GM21723 (cell line): ENCODE results near the gene MYO1G.

Experiments used
- ATAC-seq: cut with Tn5 transposase; IDR thresholded peaks from one replicate; pipeline ENCODE4 v1.9.1; 2021; ENCODE audit warnings: mild to moderate bottlenecking, moderate library complexity; ENCODE audit not compliant: unreplicated experiment

Gene MYO1G

DNA sequence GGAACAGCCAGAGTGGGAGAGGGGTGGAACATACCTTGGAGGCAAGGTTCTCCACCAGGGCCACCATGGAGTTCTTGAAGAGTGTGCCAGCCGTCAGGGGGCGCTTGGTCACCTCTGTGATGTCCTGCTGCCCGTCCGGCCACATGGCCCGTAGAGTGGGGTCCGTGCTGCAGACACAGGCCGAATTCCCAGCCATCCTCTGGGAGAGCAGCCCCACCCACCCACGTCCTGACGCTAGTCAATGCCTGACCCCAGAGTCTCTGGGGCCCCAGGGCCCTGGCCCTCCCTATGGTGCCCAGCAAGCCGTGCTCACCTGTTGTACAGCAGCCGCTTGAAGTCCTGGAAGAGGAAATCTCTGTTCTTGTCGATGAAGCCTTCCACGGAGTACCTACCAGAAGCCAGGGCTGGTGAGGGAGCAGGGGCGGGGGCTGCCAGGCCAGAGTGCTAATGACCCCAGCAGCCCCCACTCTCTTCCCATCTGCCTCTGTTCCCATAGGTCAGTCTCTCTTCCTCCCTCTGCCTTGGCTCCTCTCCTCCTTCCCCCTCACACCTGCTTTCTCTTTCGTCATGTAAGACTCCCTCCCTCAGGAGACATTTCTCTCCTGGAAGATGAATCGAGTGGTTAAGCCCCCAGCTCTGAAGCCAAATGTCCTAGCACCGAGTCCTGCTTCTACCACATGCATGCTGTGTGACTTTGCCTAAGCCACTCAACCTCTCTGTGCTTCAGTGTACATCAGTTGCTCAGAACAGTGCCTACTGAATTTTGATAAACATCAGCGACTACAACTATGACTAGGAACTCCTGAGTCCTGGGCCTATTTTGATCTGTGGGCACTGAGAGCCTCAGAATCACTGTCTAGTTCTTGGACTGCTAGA lies 11.0 kb downstream of the MYO1G start:
- no peak for ATAC-seq

GRCh38 chr7:44966731-44967538 lies 11.9 kb downstream of the MYO1G start:
- ATAC-seq, result no peak

DNA sequence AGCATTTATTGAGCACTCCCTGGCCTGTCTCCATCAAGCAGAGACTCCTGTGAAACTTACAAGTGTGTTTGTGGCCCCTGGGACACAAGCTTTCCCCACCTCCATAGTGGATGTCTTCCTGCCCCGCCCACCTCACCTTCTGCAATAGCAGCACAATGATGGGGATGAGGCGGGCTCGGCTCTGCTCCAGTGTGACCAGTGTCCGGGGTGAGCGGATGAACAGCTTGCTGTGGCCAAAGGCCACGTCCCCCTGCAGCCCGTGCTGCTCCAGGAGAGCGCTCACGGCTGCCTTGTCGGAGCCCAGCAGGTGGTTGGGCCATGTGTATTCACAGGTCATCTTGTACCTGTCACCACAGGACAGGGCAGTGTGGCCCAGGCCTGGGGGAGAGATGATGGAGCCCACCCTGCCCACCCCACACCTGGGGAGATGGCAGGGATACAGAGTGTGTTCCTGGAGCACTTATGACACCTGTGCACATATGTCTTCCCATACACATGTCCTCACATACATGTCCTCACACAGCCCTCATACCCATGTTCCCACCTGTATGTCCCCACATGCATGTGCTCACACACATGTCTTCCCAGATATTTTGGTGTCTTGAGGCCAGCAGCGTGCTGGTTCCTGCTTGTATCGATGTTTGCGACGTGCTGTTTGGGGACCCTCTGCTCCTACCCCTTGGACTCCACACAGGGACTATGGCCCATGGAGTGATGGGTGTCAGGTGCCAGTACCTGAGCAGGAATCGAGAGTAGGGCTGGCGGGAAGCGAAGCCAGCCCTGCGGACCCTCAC lies 12.7 kb downstream of the MYO1G start:
- ATAC-seq, result no peak

- no peak for ATAC-seq
Measured at GRCh38 chr7:44965441-44965903, 13.3 kb downstream of the MYO1G start.

DNA sequence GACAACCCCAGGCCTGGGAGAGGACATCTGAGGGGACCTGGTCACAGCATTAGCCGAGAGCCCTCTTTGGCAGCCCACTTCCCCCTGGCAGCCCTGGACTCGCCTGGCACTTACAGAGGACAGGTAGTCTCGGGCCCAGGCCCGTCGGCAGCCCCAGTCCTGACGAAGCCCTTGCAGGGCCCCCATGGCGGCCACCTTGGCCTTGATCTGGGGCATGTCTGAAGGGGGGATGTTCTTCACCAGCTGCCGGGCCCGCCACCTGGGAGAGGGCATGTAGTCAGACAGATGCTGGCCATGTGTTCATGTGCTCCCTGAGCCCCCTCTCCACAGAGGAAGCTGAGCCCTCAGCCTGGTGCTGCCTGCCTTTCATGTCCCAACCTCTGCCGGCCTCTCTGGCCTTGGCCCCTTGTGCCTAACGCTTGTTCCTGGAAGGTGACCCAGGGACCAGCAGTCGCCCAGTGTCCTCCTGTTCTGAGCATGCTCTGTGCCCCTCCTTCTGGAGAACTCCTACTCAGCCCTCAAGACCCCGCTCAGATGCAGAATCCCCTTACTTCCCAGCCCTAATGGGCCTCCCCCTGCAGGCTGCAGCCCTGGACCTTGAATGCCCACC lies 13.9 kb downstream of the MYO1G start:
- no peak for ATAC-seq

- no peak for ATAC-seq
Measured at GRCh38 chr7:44964384-44964830, 14.4 kb downstream of the MYO1G start.

DNA sequence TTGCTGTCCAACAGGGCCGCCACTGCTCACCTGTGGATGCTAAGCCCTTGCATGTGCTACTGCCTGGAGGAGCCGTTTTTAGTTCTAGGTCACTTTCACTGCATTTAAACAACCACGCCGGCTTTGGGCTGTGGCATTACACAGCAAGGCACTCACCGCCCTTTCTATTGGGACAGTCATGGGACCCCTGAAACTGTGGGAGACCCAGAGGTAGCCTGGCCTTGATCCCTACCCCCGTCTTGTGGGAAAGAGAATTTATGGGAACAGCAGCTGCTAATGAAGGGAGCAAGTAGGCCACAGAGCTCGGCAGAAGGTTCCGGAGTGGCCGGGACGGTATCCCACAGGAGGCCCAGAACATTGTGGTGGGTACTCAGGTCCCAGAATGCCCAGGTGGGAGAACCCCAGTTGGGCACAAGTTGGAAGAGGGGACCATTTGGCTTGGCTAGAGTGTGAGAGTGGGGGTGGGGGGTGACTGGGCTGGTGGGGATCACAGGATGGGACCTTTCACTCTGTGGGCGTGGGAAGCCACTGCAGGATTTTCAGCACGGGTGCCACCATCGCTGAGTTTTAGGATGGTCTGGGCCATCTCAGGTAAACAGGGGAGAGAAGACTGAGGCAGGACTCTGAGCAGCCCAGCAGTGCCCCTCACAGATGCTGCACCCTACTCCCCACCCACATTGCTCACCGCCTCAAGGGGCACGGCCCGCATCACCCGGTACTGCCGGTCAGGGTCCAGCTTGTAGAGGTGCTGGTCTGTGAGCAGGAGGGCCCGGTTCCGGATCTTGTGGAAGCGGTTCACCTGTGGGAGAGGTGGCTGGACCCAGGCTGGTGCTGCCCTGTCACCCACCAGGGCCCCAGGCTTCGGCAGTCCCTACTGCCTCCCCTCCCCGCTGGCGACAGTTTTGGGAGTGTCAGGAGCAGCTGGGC lies 15.2 kb downstream of the MYO1G start:
- no peak for ATAC-seq

DNA sequence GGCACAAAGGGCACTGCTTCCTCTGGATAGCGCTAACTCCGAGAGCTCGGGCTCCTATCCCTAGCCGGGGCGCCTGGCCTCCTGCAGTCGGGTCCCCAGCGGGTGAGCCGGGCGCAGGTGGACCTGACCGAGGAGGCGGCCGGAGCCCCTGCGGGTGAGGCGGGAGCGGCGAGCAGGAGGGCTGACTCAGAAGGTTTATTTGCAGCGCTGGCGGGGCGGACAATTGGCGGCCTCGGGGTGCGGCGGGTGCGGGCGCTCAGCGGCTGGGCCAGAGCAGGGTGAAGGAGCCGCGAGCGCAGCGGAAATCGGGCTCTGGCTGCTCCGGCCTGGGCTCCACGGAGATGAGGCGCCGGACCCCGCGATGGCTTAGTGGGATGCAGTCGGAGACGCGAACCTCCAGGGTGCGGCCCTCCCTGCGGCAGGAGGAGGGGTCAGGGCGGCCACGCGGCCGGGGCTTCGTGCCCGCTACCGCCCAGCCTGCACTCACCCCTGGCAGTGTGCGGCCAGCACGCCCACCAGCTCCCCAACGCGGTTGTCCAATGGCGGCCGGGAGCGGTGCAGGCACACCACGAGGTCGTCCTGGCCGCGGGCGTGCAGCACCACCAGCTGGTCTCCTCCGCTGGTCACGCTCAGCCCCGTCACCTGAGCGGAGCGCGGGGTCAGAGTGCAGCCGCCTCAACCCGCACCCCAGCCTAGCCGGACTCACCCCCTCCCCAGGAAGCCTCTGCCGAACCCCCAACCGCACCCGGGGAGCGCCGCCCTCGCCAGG lies 16.1 kb downstream of the MYO1G start:
- ATAC-seq, result no peak

DNA sequence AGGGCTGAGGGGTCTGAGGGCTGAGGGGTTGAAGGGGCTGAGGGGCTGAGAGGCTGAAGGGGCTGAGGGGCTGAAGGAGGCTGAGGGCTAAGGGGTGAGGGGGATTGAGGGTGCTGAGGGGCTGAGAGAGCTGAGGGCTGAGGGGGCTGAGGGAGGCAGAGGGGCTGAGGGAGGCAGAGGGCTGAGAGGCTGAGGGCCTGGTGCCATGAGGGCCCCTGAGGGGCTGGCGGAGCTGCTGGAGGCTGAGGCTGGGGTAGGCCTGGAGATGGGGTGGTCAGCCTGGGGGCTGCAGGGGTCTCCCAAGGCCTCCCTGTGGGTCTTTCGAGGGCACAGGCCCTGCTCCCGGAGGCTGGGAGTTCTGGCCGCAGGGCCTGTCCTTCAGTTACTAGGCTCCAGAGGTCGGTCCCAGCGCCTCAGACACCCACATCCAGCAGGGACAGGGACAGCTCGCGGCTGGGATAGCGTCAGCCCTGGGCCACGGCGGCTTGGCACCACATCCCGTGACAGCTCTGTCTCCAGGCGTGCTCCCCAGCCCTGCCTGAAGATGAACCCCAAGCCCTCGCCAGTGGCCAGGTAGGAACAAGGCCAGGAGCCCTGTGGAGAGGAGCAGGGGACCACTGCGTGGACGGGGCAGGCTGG lies 16.9 kb downstream of the MYO1G start:
- no peak for ATAC-seq

DNA sequence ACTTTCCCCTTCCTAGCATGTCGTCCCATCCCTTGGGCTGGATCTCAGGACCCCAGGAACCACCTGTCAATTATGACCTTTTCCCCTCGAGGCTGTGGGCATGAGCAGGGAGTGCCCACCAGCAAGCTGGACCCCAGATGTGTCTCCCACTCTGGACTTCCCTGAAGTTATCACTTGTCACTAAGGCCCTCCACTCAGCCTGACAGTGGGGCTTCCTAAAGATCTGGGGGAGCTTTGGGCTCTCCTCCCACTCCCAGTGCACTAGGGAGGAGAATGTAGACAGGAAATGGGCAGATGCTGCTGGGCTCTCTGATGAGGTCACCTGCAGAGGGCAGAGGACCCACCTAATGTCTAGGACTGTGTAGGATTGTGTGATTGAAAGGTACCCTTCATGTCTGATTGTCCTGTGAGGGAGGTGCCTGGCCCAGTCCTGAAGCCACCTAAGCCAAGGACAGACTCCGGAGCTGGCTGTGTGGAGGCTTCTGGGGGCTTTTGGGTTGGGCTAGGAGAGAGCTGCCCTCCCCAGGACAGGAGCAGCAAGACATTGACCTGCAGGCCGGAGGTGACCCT lies 18.7 kb downstream of the MYO1G start:
- ATAC-seq, result no peak

GRCh38 chr7:44959433-44959951 lies 19.3 kb downstream of the MYO1G start:
- ATAC-seq, result no peak

DNA sequence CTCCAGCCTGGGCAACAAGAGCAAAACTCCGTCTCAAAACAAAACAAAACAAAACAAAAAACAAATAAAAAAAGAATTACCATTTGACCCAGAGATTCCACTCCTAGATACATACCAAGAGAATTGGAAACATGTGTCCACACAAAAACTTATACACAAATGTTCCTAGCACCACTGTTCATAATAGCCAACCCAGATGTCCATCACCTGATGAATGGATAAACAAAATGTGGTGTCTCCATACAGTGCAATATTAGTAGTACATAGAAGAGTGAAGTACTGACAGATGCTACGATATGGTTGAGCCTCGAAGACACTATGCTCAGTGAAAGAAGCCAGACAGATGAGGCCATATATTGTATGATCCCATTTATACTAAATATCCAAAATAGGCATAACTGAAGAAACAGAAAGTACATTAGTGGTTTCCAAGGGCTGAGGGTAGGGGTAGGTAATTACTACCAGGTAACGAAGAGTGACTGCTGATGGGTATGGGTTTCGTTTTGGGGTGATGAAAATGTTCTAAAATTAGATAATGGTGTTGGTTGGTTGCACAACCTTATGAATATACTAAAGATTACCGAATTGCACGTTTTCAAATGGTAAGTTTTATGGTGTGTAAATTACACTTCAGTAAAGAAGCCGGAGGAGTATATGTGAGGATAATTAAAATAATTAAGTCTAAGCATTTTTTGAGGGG lies 20.0 kb downstream of the MYO1G start:
- ATAC-seq, result no peak

- no peak for ATAC-seq
Measured at GRCh38 chr7:44956157-44956766, 22.6 kb downstream of the MYO1G start.

DNA sequence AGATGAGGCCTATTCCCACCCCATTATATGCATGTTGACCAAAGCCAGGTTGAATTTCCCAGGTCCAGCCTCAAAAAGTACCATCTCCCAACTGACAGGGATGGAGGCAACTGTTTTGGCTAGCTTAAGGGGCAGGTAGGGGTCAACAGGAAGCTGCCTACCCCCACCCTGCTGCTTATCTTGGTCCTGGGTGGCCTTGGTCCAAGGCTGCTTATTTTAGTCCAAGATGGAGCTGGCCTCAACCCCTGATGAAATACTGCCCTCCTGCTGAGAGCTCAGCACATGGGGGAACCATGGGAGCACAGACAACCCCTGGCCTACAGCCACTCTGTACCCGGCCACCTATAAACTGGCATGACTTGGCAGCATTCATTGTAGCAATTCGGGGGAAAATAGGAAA lies 23.1 kb downstream of the MYO1G start:
- ATAC-seq, result no peak

GRCh38 chr7:44953156-44953555 lies 25.7 kb downstream of the MYO1G start:
- no peak for ATAC-seq

DNA sequence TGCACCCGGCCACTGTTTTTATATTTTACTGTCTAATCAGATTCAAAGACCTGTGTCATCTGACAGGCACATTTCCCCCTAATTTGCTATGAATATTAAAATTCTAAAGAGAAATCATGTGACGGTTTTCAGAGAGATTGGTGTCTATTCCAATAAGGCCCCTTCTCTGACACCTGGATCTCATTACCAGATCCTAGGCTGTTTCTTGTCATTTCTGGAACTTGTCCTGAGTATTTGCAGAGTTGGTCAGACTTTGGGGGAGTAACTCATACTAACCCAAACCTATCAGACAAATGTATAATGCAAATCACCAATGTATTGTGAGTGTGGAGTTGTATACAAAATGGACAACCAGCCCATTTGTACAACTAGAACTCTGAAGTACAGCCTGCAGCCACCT lies 29.5 kb downstream of the MYO1G start:
- ATAC-seq, result no peak

- ATAC-seq, result no peak
Measured at GRCh38 chr7:44945479-44945878, 33.3 kb downstream of the MYO1G start.
